Ovary (tissue), 3 donors: ENCODE data around the gene NACAD.

Source experiments
- POLR2A ChIP-seq: fragments of 450-650 bp; IDR thresholded peaks from one replicate; pipeline ENCODE4 v1.6.1; 2017; ENCODE audit warnings: antibody characterized with exemption, mild to moderate bottlenecking, moderate library complexity
- TF ChIP-seq, protein P1 (sequence below), 3 donors: fragments of 450-650 bp in 2 of 3; fragments of 200-600 bp in 1 of 3; IDR thresholded peaks; one replicate each; pipeline versions ENCODE4 v1.5.1 to v1.8.0; 2016 to 2022; ENCODE audit warnings: antibody characterized with exemption in 3 of 3, mild to moderate bottlenecking in 1 of 3
- donor health status: DM: no; HTN: no; CAD: no.

DNA sequence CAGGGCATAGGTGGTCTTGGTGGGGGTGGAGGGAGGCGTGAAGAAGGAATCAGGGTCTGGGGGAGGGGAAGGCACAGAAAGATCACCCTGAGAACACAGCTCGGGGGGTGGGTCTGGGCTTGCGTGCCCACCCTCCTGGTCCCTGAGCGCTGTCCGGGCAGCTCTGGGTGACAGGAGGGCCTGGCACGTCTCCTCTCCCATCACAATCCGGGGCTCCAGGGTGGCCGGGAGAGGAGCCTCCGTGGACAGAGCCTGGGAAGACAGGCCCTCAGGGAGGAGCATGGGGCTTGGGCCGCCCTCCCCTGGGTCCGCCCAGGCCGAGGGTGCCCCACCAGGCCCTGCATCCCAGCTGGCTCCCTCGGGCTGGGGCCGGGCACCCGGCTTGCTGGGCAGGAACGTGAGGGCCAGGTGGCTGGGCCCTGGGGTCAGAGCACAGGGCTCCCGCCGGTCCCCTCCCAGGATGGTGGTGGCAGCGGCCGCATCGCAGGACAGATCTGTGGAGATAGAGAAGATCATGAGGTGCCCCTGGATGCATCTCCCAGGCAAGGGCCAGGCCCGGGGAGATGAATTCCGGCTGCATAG is 3.1 kb downstream of the NACAD start:
- TF ChIP-seq, protein P1, sequence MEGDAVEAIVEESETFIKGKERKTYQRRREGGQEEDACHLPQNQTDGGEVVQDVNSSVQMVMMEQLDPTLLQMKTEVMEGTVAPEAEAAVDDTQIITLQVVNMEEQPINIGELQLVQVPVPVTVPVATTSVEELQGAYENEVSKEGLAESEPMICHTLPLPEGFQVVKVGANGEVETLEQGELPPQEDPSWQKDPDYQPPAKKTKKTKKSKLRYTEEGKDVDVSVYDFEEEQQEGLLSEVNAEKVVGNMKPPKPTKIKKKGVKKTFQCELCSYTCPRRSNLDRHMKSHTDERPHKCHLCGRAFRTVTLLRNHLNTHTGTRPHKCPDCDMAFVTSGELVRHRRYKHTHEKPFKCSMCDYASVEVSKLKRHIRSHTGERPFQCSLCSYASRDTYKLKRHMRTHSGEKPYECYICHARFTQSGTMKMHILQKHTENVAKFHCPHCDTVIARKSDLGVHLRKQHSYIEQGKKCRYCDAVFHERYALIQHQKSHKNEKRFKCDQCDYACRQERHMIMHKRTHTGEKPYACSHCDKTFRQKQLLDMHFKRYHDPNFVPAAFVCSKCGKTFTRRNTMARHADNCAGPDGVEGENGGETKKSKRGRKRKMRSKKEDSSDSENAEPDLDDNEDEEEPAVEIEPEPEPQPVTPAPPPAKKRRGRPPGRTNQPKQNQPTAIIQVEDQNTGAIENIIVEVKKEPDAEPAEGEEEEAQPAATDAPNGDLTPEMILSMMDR (IDR thresholded peaks at IDR 0.05), result no peak
- no peak for TF ChIP-seq POLR2A
